Naive thymus-derived CD4-positive, alpha-beta T cell (primary cell): ENCODE measurements around the gene RYR1. TPM values are rescaled to one million over a fixed set of nuclear protein-coding genes. Genes with fewer than 3 reads are reported as not detected.

Source experiments
- ATAC-seq: fragments of 150-1000 bp; cut with Tn5 transposase; 2 replicates; pipeline ENCODE4 v1.10.0; 2021; ENCODE audit warnings: mild to moderate bottlenecking, moderate library complexity
- CTCF ChIA-PET: fragments of 350-600 bp; sonication (Branson Sonifier 250); formaldehyde crosslinking; loops from one replicate; lab custom pipeline; 2021; ENCODE audit warnings: antibody characterized with exemption; lab: Charles Lee
- POLR2A ChIA-PET: fragments of 350-600 bp; sonication (Branson Sonifier 250); formaldehyde crosslinking; loops from one replicate; lab custom pipeline; 2021; ENCODE audit warnings: antibody characterized with exemption, inconsistent platforms; lab: Charles Lee
- DNase-seq, 9 donors: peaks; one replicate each; pipeline versions ENCODE4 v3.0.0 to v3.0.0-alpha.2; 2020 to 2022; ENCODE audit warnings: mixed read lengths in 1 of 9
- H3K27ac ChIP-seq: one replicate; pipeline ENCODE4 v1.7.0; 2013; ENCODE audit warnings: mild to moderate bottlenecking, low read depth, low read length, moderate library complexity
- H3K27me3 ChIP-seq, 2 donors: one replicate each; pipeline ENCODE4 v1.7.0; 2013; ENCODE audit warnings: low read length in 2 of 2, mild to moderate bottlenecking in 2 of 2, moderate library complexity in 2 of 2; ENCODE audit not compliant: control insufficient read depth in 2 of 2, insufficient read depth in 2 of 2
- H3K36me3 ChIP-seq, 3 experiments: 1 replicate in 2 of 3; 2 replicates in 1 of 3; pipeline ENCODE4 v1.7.0; 2013; ENCODE audit warnings: low read length in 3 of 3, mild to moderate bottlenecking in 3 of 3, moderate library complexity in 1 of 3; ENCODE audit not compliant: insufficient read depth in 3 of 3, control insufficient read depth in 2 of 3
- H3K4me1 ChIP-seq, 2 donors: one replicate each; pipeline ENCODE4 v1.7.0; 2013; ENCODE audit warnings: low read length in 2 of 2, mild to moderate bottlenecking in 2 of 2, moderate library complexity in 1 of 2; ENCODE audit not compliant: control insufficient read depth in 2 of 2, insufficient read depth in 2 of 2
- H3K4me3 ChIP-seq: 2 replicates; pipeline ENCODE4 v1.7.0; 2013; ENCODE audit warnings: mild to moderate bottlenecking, low read length
- H3K9me3 ChIP-seq, 3 experiments: 1 replicate in 2 of 3; 2 replicates in 1 of 3; pipeline ENCODE4 v1.7.0; 2013; ENCODE audit warnings: low read length in 3 of 3; ENCODE audit not compliant: control insufficient read depth in 2 of 3
- H3K27ac Mint-ChIP-seq, 9 donors: one replicate each; pipeline ENCODE4 v1.8.0; 2020 to 2022; ENCODE audit warnings: mixed read lengths in 9 of 9, mild to moderate bottlenecking in 8 of 9, moderate library complexity in 5 of 9, inconsistent platforms in 2 of 9
- H3K27me3 Mint-ChIP-seq, 5 donors: one replicate each; pipeline ENCODE4 v1.8.0; 2021 to 2022; ENCODE audit warnings: mixed read lengths in 5 of 5, mild to moderate bottlenecking in 1 of 5
- H3K36me3 Mint-ChIP-seq, 5 donors: one replicate each; pipeline ENCODE4 v1.8.0; 2020 to 2022; ENCODE audit warnings: mixed read lengths in 5 of 5, mild to moderate bottlenecking in 3 of 5, inconsistent platforms in 1 of 5
- H3K4me1 Mint-ChIP-seq, 7 donors: one replicate each; pipeline ENCODE4 v1.8.0; 2020 to 2022; ENCODE audit warnings: mixed read lengths in 7 of 7, mild to moderate bottlenecking in 3 of 7, inconsistent platforms in 1 of 7
- H3K4me3 Mint-ChIP-seq, 10 donors: one replicate each; pipeline ENCODE4 v1.8.0; 2020 to 2022; ENCODE audit warnings: mild to moderate bottlenecking in 10 of 10, mixed read lengths in 10 of 10, moderate library complexity in 6 of 10, inconsistent platforms in 2 of 10
- H3K9me3 Mint-ChIP-seq, 11 donors: one replicate each; pipeline ENCODE4 v1.8.0; 2020 to 2022; ENCODE audit warnings: mixed read lengths in 11 of 11, mild to moderate bottlenecking in 4 of 11, inconsistent platforms in 1 of 11, moderate library complexity in 1 of 11
- intact Hi-C, 2 donors: fragments of 100-400 bp; cut with micrococcal nuclease; formaldehyde crosslinking; loops; one replicate each; pipeline ENCODE4 v1.15.1; 2023
- polyA plus RNA-seq, 2 donors: library from polyadenylated mRNA; unstranded; fragments of 300-500 nt; fragmentation: Illumina TruSeq; gene quantifications; one replicate each; pipeline ENCODE4 v1.2.3, GENCODE V29; 2021
- total RNA-seq, 6 experiments: library from RNA in 5 of 6; stranded (reverse) in 5 of 6; gene quantifications; 1 replicate in 5 of 6; 2 replicates in 1 of 6; pipeline ENCODE4 v1.2.3 and lab custom pipeline; 2021 to 2026

RYR1 gene
- total and polyA plus RNA-seq, 7 experiments from 2014 or later = 0.29 to 2.6 (median 1.7) TPM; not detected in 2

DNA sequence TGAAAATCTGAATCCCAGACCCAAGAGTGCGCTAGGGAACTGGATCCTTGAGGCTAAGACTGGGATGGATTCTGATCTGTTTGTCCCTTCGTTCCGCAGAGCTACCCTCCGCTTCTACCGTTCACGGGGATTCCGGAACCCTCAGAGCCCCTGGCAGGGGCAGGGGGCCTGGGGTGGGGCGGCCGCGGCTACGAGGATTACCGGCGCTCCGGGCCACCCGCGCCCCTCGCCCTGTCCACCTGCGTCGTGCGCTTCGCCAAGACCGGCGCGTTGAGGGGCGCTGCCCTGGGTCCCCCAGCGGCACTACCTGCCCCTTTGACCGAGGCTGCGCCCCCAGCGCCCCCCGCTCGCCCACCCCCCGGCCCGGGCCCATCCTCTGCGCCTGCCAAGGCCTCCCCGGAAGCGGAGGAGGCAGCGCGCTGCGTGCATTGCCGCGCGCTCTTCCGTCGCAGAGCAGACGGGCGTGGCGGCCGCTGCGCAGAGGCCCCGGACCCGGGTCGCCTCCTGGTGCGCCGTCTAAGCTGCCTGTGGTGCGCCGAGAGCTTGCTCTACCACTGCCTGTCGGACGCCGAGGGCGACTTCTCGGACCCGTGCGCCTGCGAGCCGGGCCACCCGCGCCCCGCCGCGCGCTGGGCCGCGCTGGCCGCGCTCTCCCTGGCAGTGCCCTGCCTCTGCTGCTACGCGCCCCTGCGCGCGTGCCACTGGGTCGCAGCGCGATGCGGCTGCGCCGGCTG, 37.9 kb upstream of the RYR1 start:
- ATAC-seq (peak; percentile 79), DNase-seq (peak in 8 of 9 donors; percentile 36 to 66 (median 58))
- peak overlapping the region; percentile 5 to 91 (median 80) for H3K27ac Mint-ChIP-seq
- ChIA-PET POLR2A (interaction anchor here (0.7 to 2.1 kb wide), 5 partner anchors 7 to 20 kb away, joined by 3 to 15 read pairs (median 6); partner anchors contain the start of genes FAM98C, GGN and PSMD8), CTCF (interaction anchor here (0.6 to 2.6 kb wide), 4 partner anchors 9 to 539 kb away, joined by 3 to 11 read pairs (median 3); partner anchors contain the start of gene PSMD8)
- H3K27me3 ChIP-seq = no peaks in the 10 kb centered on the region
- no peaks in the 10 kb centered on the region for H3K36me3 ChIP-seq
- peak overlapping the region; percentile 56 for H3K4me3 ChIP-seq
- peaks cover 8 to 27% (median 22%) of the 10 kb centered on the region in 7 donors for H3K4me1 Mint-ChIP-seq
- no peaks in the 10 kb centered on the region for H3K9me3 ChIP-seq
- H3K9me3 Mint-ChIP-seq = no peaks in the 10 kb centered on the region
- H3K4me1 ChIP-seq = peaks cover 5 to 19% of the 10 kb centered on the region in 2 donors
- intact Hi-C loops = loop anchor here (2.0 to 10.0 kb wide), 2 partner anchors 455 to 949 kb away; partner anchors contain the start of gene SAMD4B (in 1 of the 2)
- H3K27ac ChIP-seq = peak overlapping the region; percentile 60
- peaks cover 0 to 5% (median 0%) of the 10 kb centered on the region in 5 donors for H3K36me3 Mint-ChIP-seq
- H3K27me3 Mint-ChIP-seq = peaks cover 0 to 33% (median 5%) of the 10 kb centered on the region in 5 donors
- H3K4me3 Mint-ChIP-seq = peak overlapping the region; percentile 65 to 84 (median 81)

DNA sequence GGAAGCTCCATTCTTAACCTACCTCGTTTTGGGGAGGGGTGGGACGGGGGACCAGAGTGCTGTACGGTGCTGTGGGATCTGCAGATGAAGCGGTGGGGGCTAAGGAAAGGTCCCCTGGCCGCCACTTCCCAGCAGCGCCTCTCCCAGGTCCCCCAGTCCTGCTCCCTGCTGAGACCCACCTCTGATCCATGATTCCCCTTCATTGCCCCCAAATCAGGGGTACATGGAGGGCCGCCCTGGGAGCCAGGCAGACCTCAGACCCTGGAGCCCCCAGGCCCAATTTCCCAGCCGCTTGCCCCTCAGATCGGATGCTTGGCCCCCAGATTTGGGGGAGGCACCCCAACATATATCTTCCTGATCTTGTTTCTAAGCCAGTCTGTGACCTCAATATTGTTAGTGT, 34.4 kb upstream of the RYR1 start:
- ATAC-seq (no peak), DNase-seq (no peak)
- Histone ChIP-seq H3K4me3 (no peak overlapping the region), H3K27me3 (no peaks in the 10 kb centered on the region), H3K27ac (no peak overlapping the region), H3K4me1 (peaks cover 8 to 21% of the 10 kb centered on the region in 2 donors), H3K9me3 (no peaks in the 10 kb centered on the region), H3K36me3 (peaks cover 0 to 3% (median 0%) of the 10 kb centered on the region in 3 experiments)
- peaks cover 0 to 20% (median 3%) of the 10 kb centered on the region in 5 donors for H3K27me3 Mint-ChIP-seq
- H3K4me3 Mint-ChIP-seq = peak overlapping the region in 1 of 10 donors; percentile 53
- intact Hi-C loops = loop anchor here in 1 of 2 donors (10.0 kb wide), 1 partner anchor 946 kb away; the partner anchor contains the start of gene SAMD4B
- ChIA-PET POLR2A (interaction anchor here (1.3 kb wide), 1 partner anchor 23 kb away, joined by 3 read pairs; no protein-coding TSS in a partner anchor), CTCF (no interaction called here)
- H3K36me3 Mint-ChIP-seq = peaks cover 0 to 4% (median 0%) of the 10 kb centered on the region in 5 donors
- peaks cover 2 to 32% (median 27%) of the 10 kb centered on the region in 7 donors for H3K4me1 Mint-ChIP-seq
- peak overlapping the region in 1 of 9 donors; percentile 35 for H3K27ac Mint-ChIP-seq
- no peaks in the 10 kb centered on the region for H3K9me3 Mint-ChIP-seq

DNA sequence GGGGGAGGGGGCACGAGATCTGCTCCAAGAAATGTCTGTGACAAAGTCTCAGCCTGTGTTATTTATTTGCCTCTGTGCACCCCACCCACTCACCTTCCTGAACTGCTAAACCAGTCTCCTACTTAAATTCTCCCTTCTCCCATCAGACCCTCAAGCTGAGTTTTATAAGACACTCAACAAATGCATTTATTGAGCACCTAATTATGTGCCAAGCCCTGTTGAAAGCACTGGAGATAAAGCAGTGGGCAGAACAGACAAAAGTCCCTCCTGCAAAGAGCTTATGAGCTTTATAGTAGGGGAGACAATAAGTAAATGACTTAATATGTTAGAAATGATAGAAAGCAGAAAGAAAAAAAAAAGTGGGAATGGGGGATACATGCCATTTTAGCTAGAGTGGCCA, 34.0 kb upstream of the RYR1 start:
- Histone ChIP-seq H3K4me1 (peaks cover 12 to 20% of the 10 kb centered on the region in 2 donors), H3K27ac (no peak overlapping the region), H3K27me3 (no peaks in the 10 kb centered on the region), H3K9me3 (no peaks in the 10 kb centered on the region), H3K36me3 (peaks cover 0 to 3% (median 0%) of the 10 kb centered on the region in 3 experiments), H3K4me3 (no peak overlapping the region)
- ATAC-seq (no peak), DNase-seq (no peak)
- H3K27ac Mint-ChIP-seq = peak overlapping the region in 1 of 9 donors; percentile 35
- CTCF ChIA-PET = interaction anchor here (0.6 to 0.7 kb wide), 2 partner anchors 116 to 118 kb away, joined by 3 to 6 read pairs; no protein-coding TSS in a partner anchor
- no peaks in the 10 kb centered on the region for H3K9me3 Mint-ChIP-seq
- H3K36me3 Mint-ChIP-seq = peaks cover 0 to 3% (median 0%) of the 10 kb centered on the region in 5 donors
- H3K27me3 Mint-ChIP-seq = peaks cover 0 to 19% (median 3%) of the 10 kb centered on the region in 5 donors
- intact Hi-C loops = loop anchor here in 1 of 2 donors (10.0 kb wide), 1 partner anchor 945 kb away; the partner anchor contains the start of gene SAMD4B
- POLR2A ChIA-PET = interaction anchor here (0.7 to 1.5 kb wide), 4 partner anchors 12 to 536 kb away, joined by 3 to 4 read pairs (median 3); partner anchors contain the start of gene GGN
- no peak overlapping the region for H3K4me3 Mint-ChIP-seq
- peaks cover 0 to 34% (median 27%) of the 10 kb centered on the region in 7 donors for H3K4me1 Mint-ChIP-seq

DNA sequence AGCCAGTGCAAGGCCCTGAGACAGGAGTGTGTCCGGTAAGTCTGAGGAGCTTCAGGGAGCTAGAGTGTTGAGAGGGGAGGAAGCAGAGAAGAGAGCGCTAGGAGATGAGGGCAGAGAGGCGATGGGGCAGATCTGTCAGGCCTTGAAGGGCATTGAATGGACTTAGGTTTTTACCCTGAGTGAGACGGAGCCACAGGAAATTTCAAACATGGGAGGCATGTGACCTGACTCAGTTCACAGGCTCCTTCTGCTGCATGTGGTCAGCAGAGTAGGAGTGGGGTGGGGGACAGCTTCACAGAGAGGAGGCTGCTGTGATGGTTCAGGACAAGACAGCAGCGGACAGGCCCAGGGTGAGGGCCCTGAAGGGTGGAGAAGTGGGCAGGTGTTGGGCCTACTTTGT, 33.1 kb upstream of the RYR1 start:
- peaks cover 7 to 32% (median 25%) of the 10 kb centered on the region in 7 donors for H3K4me1 Mint-ChIP-seq
- H3K36me3 ChIP-seq = peaks cover 0 to 11% (median 0%) of the 10 kb centered on the region in 3 experiments
- H3K27ac Mint-ChIP-seq = peak overlapping the region in 2 of 9 donors; percentile 38 to 43
- DNase-seq (no peak), ATAC-seq (no peak)
- no peak overlapping the region for H3K27ac ChIP-seq
- H3K36me3 Mint-ChIP-seq = peaks cover 0 to 6% (median 2%) of the 10 kb centered on the region in 5 donors
- H3K4me3 Mint-ChIP-seq = peak overlapping the region in 1 of 10 donors; percentile 65
- ChIA-PET CTCF (interaction anchor here (0.6 to 0.7 kb wide), 3 partner anchors 56 to 117 kb away, joined by 3 to 6 read pairs (median 3); no protein-coding TSS in a partner anchor), POLR2A (interaction anchor here (0.7 to 1.5 kb wide), 4 partner anchors 13 to 536 kb away, joined by 3 to 4 read pairs (median 3); partner anchors contain the start of gene GGN)
- H3K9me3 Mint-ChIP-seq = no peaks in the 10 kb centered on the region
- no peak overlapping the region for H3K4me3 ChIP-seq
- no peaks in the 10 kb centered on the region for H3K9me3 ChIP-seq
- peaks cover 0 to 15% (median 3%) of the 10 kb centered on the region in 5 donors for H3K27me3 Mint-ChIP-seq
- intact Hi-C loops = loop anchor here in 1 of 2 donors (5.0 kb wide), 1 partner anchor 1012 kb away; the partner anchor contains the start of gene PLEKHG2
- H3K4me1 ChIP-seq = peaks cover 8 to 12% of the 10 kb centered on the region in 2 donors
- no peaks in the 10 kb centered on the region for H3K27me3 ChIP-seq

DNA sequence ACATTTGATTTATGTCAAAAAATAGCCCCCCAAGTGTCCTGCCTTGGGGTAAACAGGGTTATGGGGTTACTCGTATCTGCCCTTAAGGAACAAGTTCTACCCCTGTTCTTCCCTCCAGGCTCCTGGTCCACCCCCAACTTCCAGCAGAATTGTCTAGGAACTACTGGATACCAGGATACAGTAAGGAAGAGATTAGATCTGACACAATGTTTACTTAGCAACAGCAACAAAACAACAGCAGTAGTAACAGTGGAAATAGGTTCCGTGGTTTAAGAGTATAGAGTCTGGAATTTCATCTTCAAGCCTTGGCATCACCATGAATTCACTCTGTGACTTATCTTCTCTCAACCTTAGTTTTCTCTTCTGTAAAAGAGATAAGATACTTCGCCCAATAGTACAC, 32.3 kb upstream of the RYR1 start:
- no peaks in the 10 kb centered on the region for H3K9me3 Mint-ChIP-seq
- intact Hi-C loops = loop anchor here in 1 of 2 donors (5.0 kb wide), 1 partner anchor 1011 kb away; the partner anchor contains the start of gene PLEKHG2
- ATAC-seq = no peak
- peaks cover 7 to 32% (median 27%) of the 10 kb centered on the region in 7 donors for H3K4me1 Mint-ChIP-seq
- no peaks in the 10 kb centered on the region for H3K9me3 ChIP-seq
- no peak for DNase-seq
- no peak overlapping the region for H3K4me3 ChIP-seq
- H3K27ac Mint-ChIP-seq = peak overlapping the region in 2 of 9 donors; percentile 63 to 85
- CTCF ChIA-PET = no interaction called here
- H3K27me3 ChIP-seq = no peaks in the 10 kb centered on the region
- H3K4me1 ChIP-seq = peaks cover 8 to 10% of the 10 kb centered on the region in 2 donors
- peaks cover 0 to 14% (median 0%) of the 10 kb centered on the region in 3 experiments for H3K36me3 ChIP-seq
- H3K4me3 Mint-ChIP-seq = no peak overlapping the region
- H3K27me3 Mint-ChIP-seq = peaks cover 0 to 15% (median 3%) of the 10 kb centered on the region in 5 donors
- H3K27ac ChIP-seq = no peak overlapping the region
- peaks cover 0 to 8% (median 3%) of the 10 kb centered on the region in 5 donors for H3K36me3 Mint-ChIP-seq
- POLR2A ChIA-PET = interaction anchor here (0.8 to 4.0 kb wide), 4 partner anchors 14 to 26 kb away, joined by 3 to 40 read pairs (median 16); partner anchors contain the start of genes GGN, PSMD8 and SPRED3
